Suprapubic skin (tissue), 4 donors: ENCODE measurements around the gene HID1. TPM values are rescaled to one million over a fixed set of nuclear protein-coding genes. Genes with fewer than 3 reads are reported as not detected.

Source experiments
- DNase-seq, 2 donors: peaks; one replicate each; pipeline ENCODE4 v3.0.0-alpha.2; 2019; ENCODE audit warnings: low spot score in 2 of 2
- H3K27ac ChIP-seq: fragments of 200-600 bp; sonication (generic); one replicate; pipeline ENCODE4 v1.5.1; 2019
- H3K27me3 ChIP-seq: fragments of 200-600 bp; sonication (generic); one replicate; pipeline ENCODE4 v1.5.1; 2019
- H3K36me3 ChIP-seq: fragments of 200-600 bp; sonication (generic); one replicate; pipeline ENCODE4 v1.5.1; 2019
- H3K4me1 ChIP-seq: fragments of 200-600 bp; sonication (generic); one replicate; pipeline ENCODE4 v1.5.1; 2019
- H3K4me3 ChIP-seq: fragments of 200-600 bp; sonication (generic); one replicate; pipeline ENCODE4 v1.5.1; 2019; ENCODE audit warnings: mild to moderate bottlenecking
- H3K9me3 ChIP-seq: fragments of 200-600 bp; sonication (generic); one replicate; pipeline ENCODE4 v1.5.1; 2019
- EP300 ChIP-seq: sonication (generic); formaldehyde crosslinking; IDR thresholded peaks from one replicate; pipeline ENCODE4 v1.6.1; 2017; ENCODE audit warnings: antibody characterized with exemption
- POLR2A ChIP-seq, 2 donors: fragments of 450-650 bp; IDR thresholded peaks; one replicate each; pipeline ENCODE4 v1.6.1; 2017; ENCODE audit warnings: antibody characterized with exemption in 2 of 2, mild to moderate bottlenecking in 2 of 2, moderate library complexity in 2 of 2
- POLR2AphosphoS5 ChIP-seq, 3 donors: sonication (generic); formaldehyde crosslinking; IDR thresholded peaks; one replicate each; pipeline ENCODE4 v1.6.1; 2017; ENCODE audit warnings: antibody characterized with exemption in 3 of 3
- WGBS: methylation state at CpG from one replicate; pipeline ENCODE4 v1.1.5; 2018; 5-methylcytosine and 5-hydroxymethylcytosine counted together
- total RNA-seq, 4 donors: library from RNA; depleted of rRNA; stranded (reverse); fragments of >200 nt; gene quantifications; one replicate each; pipeline ENCODE4 v1.1.0, GENCODE V29; 2016
- TF ChIP-seq, protein P1 (sequence below), 2 donors: fragments of 200-600 bp in 1 of 2; fragments of 450-650 bp in 1 of 2; sonication (generic) in 1 of 2; IDR thresholded peaks; one replicate each; pipeline ENCODE4 v1.5.1; 2016 to 2019; ENCODE audit warnings: antibody characterized with exemption in 2 of 2, mild to moderate bottlenecking in 1 of 2, moderate library complexity in 1 of 2

Gene HID1
- total RNA-seq, 4 donors from 2014 or later = 3.4 to 13.7 (median 9.5) TPM

DNA sequence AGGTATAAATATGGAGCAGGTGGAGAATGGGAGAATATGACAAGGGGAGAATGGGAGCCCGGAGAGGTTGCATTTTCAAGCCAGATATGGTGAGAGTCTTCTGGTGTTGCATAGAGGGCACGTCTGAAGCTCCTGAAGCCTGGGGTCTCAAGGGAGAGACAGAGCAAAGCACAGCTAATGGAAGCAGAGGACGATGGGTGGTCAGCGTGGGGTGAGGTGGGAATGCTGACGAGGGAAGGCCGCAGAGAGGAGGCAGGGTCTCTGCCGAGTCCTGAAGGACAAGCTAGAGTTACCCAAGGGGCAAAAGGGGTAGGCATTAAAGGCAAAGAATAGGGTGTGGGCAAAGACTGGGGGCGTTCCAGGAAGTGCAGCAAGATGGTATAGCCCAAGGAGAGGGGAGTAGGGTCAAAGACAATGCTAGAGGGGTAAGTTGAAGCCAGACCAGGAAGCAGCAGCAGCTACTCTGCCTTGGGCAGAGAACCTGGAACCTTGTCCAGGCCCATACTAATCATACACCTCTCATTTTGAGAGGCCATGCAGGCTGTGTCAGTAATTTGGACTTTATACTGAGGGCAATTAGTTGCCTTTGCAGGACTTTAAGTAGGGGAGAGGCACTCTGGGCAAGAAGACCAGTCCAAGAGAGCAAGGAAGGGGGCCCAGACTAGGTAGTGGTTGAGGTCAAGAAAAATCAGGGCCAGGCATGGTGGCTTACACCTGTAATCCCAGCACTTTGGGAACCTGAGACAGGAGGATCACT lies 34.2 kb downstream of the HID1 start:
- 71% methylated on average over 8 of the region's 8 CpGs for WGBS
- Histone ChIP-seq H3K4me1 (peaks cover 11% of the 10 kb centered on the region), H3K27me3 (peaks cover 67% of the 10 kb centered on the region), H3K9me3 (no peaks in the 10 kb centered on the region), H3K36me3 (no peaks in the 10 kb centered on the region), H3K4me3 (no peak overlapping the region), H3K27ac (no peak overlapping the region)
- no peak for DNase-seq
- TF ChIP-seq EP300 (no peak), POLR2AphosphoS5 (IDR thresholded peaks at IDR 0.05) (no peak), POLR2A (IDR thresholded peaks at IDR 0.05) (no peak)
- TF ChIP-seq, protein P1, sequence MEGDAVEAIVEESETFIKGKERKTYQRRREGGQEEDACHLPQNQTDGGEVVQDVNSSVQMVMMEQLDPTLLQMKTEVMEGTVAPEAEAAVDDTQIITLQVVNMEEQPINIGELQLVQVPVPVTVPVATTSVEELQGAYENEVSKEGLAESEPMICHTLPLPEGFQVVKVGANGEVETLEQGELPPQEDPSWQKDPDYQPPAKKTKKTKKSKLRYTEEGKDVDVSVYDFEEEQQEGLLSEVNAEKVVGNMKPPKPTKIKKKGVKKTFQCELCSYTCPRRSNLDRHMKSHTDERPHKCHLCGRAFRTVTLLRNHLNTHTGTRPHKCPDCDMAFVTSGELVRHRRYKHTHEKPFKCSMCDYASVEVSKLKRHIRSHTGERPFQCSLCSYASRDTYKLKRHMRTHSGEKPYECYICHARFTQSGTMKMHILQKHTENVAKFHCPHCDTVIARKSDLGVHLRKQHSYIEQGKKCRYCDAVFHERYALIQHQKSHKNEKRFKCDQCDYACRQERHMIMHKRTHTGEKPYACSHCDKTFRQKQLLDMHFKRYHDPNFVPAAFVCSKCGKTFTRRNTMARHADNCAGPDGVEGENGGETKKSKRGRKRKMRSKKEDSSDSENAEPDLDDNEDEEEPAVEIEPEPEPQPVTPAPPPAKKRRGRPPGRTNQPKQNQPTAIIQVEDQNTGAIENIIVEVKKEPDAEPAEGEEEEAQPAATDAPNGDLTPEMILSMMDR (IDR thresholded peaks at IDR 0.05) = no peak

DNA sequence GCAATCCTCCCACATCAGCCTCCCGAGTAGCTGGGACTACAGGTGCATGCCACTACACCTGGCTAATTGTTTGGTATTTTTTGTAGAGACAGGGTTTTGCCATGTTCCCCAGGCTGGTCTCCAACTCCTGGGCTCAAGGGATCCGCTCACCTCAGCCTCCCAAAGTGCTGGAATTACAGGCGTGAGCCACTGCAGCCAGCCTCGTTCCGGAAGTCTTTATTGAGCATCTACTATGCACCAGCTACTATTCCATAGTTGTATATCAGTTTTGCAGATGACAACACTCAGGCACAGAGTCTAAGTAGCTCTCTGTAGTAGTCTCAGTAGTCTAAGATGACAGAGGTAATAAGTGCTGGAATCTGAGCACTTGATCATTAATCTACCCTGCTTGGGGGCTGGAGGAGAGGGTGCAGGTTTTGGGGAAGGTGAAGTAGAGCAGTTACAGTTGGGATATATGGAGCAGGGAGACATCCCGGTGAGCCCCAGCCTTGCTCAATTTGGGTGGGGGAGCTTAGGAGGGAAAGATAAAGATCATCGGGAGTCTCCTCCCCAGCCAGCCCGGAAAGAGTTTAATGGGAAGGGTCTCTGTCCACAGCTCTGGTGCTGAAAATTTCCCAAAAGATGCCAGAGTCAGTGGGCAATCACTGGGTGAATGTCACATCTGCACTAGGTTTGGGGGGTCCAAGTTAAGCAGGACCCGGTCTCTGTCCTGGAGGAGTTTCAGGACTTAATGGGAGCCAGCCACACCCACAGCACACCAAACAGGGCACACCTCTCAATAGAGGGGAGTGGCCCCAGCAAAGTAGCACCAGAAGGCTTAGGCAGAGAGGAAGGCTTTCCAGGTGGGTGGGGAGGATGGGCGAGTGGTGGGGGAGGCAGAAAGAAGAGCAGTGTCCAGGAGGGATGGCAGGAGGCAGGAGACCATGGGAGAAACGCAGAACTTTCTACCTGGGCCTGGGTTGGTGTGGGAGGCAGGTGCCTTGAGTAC lies 35.2 kb downstream of the HID1 start:
- no peaks in the 10 kb centered on the region for H3K9me3 ChIP-seq
- H3K4me1 ChIP-seq = peaks cover 11% of the 10 kb centered on the region
- peaks cover 71% of the 10 kb centered on the region for H3K27me3 ChIP-seq
- H3K36me3 ChIP-seq = no peaks in the 10 kb centered on the region
- no peak overlapping the region for H3K27ac ChIP-seq
- DNase-seq = no peak
- TF ChIP-seq POLR2AphosphoS5 (IDR thresholded peaks at IDR 0.05) = no peak
- TF ChIP-seq, protein P1 (IDR thresholded peaks at IDR 0.05) = no peak
- TF ChIP-seq POLR2A (IDR thresholded peaks at IDR 0.05) = no peak
- TF ChIP-seq EP300 = no peak
- no peak overlapping the region for H3K4me3 ChIP-seq
- 43% methylated on average over 9 of the region's 11 CpGs for WGBS

DNA sequence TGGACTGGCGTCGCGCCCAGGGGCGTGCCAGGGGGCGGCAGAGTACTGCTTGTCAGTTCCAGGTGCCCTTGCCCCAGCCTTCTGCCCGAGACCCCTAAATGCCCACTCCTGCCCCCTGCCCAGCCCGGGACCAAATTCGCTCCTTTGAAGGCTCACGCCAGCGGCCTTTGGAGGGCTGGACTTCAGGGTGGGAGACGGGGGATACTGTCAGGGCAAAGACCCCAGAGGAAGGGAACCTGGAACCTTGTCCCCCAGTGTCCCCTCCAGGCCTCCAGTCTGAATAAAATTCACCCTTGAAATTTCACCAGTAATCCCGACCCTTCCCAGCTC lies 36.1 kb downstream of the HID1 start:
- H3K27me3 ChIP-seq = peaks cover 68% of the 10 kb centered on the region
- H3K36me3 ChIP-seq = no peaks in the 10 kb centered on the region
- TF ChIP-seq, protein P1 (IDR thresholded peaks at IDR 0.05) = no peak
- TF ChIP-seq POLR2AphosphoS5 (IDR thresholded peaks at IDR 0.05) (no peak), EP300 (no peak), POLR2A (IDR thresholded peaks at IDR 0.05) (no peak)
- 7% methylated on average over 6 of the region's 12 CpGs for WGBS
- H3K4me1 ChIP-seq = peaks cover 11% of the 10 kb centered on the region
- DNase-seq = no peak
- H3K9me3 ChIP-seq = no peaks in the 10 kb centered on the region
- no peak overlapping the region for H3K27ac ChIP-seq
- peak overlapping the region; percentile 17 for H3K4me3 ChIP-seq

DNA sequence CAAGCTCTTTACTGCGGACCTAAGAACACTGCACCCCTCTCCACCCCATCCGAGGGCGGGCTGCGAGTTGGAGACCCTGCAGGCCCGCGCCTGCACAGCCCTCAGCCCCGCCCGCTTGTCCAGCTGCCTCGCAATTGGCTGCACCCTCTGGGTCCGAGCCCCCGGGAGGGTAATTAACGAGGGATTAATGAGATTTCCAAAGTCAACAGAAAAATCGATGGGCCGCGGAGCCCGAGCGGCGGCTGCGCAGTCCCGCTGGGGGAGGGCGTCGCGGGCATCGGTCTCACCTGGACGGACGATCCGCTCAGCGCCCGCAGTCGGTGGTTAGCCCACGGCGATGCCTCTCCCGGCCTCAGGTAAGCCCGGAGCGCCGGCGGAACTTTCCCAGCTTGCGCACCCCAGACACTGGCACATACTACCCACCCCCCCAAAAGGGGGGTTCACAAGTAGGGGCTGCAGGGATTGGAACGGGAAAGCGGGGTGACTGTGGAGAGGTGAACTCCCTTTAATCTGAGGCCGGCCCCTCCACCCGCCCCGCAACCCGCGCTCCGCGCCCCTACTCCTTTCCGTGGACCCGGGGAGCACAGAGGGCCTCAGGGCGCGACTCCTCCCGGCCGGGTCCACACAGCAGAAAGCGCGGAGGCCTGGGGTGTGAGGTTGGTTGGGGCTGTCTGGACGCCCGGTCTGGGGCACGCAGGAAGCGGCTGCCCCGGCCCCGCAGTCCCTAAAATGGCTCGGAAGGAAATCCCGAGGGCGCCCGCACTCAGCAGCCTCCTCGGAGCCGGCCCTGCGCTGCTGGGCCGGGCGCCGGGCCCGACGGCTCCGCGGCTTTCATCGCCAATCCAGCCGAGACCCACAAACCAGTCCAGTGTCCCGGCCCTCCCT lies 36.7 kb downstream of the HID1 start, which contains the start of gene OTOP3:
Gene OTOP3, plus strand, starts transcription at position 314 of the 885 bp plus-strand sequence. Its CDS starts 24 bp downstream, at position 338.
- TF ChIP-seq POLR2A (IDR thresholded peaks at IDR 0.05) (no peak), POLR2AphosphoS5 (IDR thresholded peaks at IDR 0.05) (no peak), EP300 (no peak)
- TF ChIP-seq, protein P1 (IDR thresholded peaks at IDR 0.05) = no peak
- Histone ChIP-seq H3K36me3 (no peaks in the 10 kb centered on the region), H3K27me3 (peaks cover 65% of the 10 kb centered on the region), H3K4me1 (peaks cover 11% of the 10 kb centered on the region), H3K27ac (no peak within 1 kb of the TSS), H3K4me3 (peak within 1 kb of the TSS; percentile 17), H3K9me3 (no peaks in the 10 kb centered on the region)
- WGBS = 5% methylated on average over 17 of the region's 78 CpGs
- no peak for DNase-seq
